Measurements from ENCODE around the gene DHRS13. TPM values are rescaled to one million over a fixed set of nuclear protein-coding genes. Genes with fewer than 3 reads are reported as not detected.
A peak's percentile ranks its signal among the peaks of the same experiment; 100 is the strongest.

The DHRS13 gene
- 12.7 TPM for polyA plus RNA-seq (ENCODE audit: insufficient read length)
- long read RNA-seq, donor 1, transcript DHRS13-201 (5 exons, 1,921 nt), result major isoform, 16 of 21 reads
- long read RNA-seq, donor 1, partial matches to known transcripts, result 0 of 21 reads
- long read RNA-seq, donor 1, other reads (novel, unspliced or antisense), result 0 of 21 reads
- long read RNA-seq, donor 2, transcript DHRS13-201 (5 exons, 1,921 nt), result major isoform, 11 of 12 reads
- long read RNA-seq, donor 2, partial matches to known transcripts, result 0 of 12 reads
- long read RNA-seq, donor 2, other reads (novel, unspliced or antisense), result 0 of 12 reads
- long read RNA-seq, donor 3, transcript DHRS13-201 (5 exons, 1,921 nt), result major isoform, 5 of 7 reads
- long read RNA-seq, donor 3, partial matches to known transcripts, result 0 of 7 reads
- long read RNA-seq, donor 3, other reads (novel, unspliced or antisense), result 0 of 7 reads
- long read RNA-seq, donor 4, partial matches to known transcripts, result 0 of 1 reads
- long read RNA-seq, donor 4, other reads (novel, unspliced or antisense), result 0 of 1 reads
- long read RNA-seq, donor 5, transcript DHRS13-201 (5 exons, 1,921 nt), result major isoform, 20 of 23 reads
- long read RNA-seq, donor 5, partial matches to known transcripts, result 0 of 23 reads
- long read RNA-seq, donor 5, other reads (novel, unspliced or antisense), result 0 of 23 reads
- long read RNA-seq, donor 6, transcript DHRS13-201 (5 exons, 1,921 nt), result major isoform, 6 of 9 reads
- long read RNA-seq, donor 6, partial matches to known transcripts, result 0 of 9 reads
- long read RNA-seq, donor 6, other reads (novel, unspliced or antisense), result 0 of 9 reads
- long read RNA-seq, donor 7, transcript DHRS13-201 (5 exons, 1,921 nt), result major isoform, 15 of 18 reads
- long read RNA-seq, donor 7, partial matches to known transcripts, result 0 of 18 reads
- long read RNA-seq, donor 7, other reads (novel, unspliced or antisense), result 0 of 18 reads
- long read RNA-seq, donor 8, transcript DHRS13-201 (5 exons, 1,921 nt), result major isoform, 6 of 7 reads
- long read RNA-seq, donor 8, partial matches to known transcripts, result 0 of 7 reads
- long read RNA-seq, donor 8, other reads (novel, unspliced or antisense), result 0 of 7 reads

- DNase-seq, result peak; percentile 90
These were observed at the start of gene DHRS13 for GRCh38 chr17:28902819-28903545. Gene DHRS13 (minus strand): TSS chr17:28903079. CDS start chr17:28902944, 135 bp downstream.

- peak; percentile 99 for DNase-seq
These were observed 49.4 kb upstream of the DHRS13 start for GRCh38 chr17:28951991-28952975.

- DNase-seq, result peak; percentile 100
These were observed 48.6 kb upstream of the DHRS13 start, which contains the start of gene PHF12 for GRCh38 chr17:28951428-28951990. Gene PHF12 (minus strand): TSS chr17:28951518. CDS start chr17:28950960, 558 bp downstream.

GRCh38 chr17:28950752-28951427 lies 48.0 kb upstream of the DHRS13 start:
- DNase-seq, result no peak

GRCh38 chr17:28950017-28950751 lies 47.3 kb upstream of the DHRS13 start:
- DNase-seq, result peak; percentile 49

GRCh38 chr17:28949185-28950016 lies 46.5 kb upstream of the DHRS13 start:
- peak; percentile 56 for DNase-seq

- DNase-seq, result no peak
These were observed 46.0 kb upstream of the DHRS13 start for GRCh38 chr17:28948873-28949184.

GRCh38 chr17:28948342-28948741 lies 45.5 kb upstream of the DHRS13 start:
- no peak for DNase-seq

- no peak for DNase-seq
These were observed 44.8 kb upstream of the DHRS13 start for GRCh38 chr17:28947639-28948038.

- DNase-seq, result no peak
These were observed 43.4 kb upstream of the DHRS13 start for GRCh38 chr17:28946239-28946638.

- no peak for DNase-seq
These were observed 42.2 kb upstream of the DHRS13 start for GRCh38 chr17:28944862-28945741.

GRCh38 chr17:28944343-28944742 lies 41.5 kb upstream of the DHRS13 start:
- no peak for DNase-seq

- no peak for DNase-seq
These were observed 40.0 kb upstream of the DHRS13 start for GRCh38 chr17:28942925-28943324.

GRCh38 chr17:28941251-28941650 lies 38.4 kb upstream of the DHRS13 start:
- no peak for DNase-seq

GRCh38 chr17:28940675-28941074 lies 37.8 kb upstream of the DHRS13 start:
- no peak for DNase-seq

- DNase-seq, result no peak
These were observed 37.3 kb upstream of the DHRS13 start for GRCh38 chr17:28940142-28940541.

GRCh38 chr17:28938552-28938951 lies 35.7 kb upstream of the DHRS13 start:
- no peak for DNase-seq
